D721Med (cell line): Measurements from ENCODE around the gene ARHGAP6.

Experiments used
- DNase-seq: peaks from one replicate; pipeline ENCODE4 v3.0.0; 2011; ENCODE audit warnings: low spot score; ENCODE audit not compliant: insufficient read length
- FAIRE-seq: peaks from 2 replicates; lab custom pipeline; 2011; peaks lifted over from hg19 to GRCh38; lab: Jason Lieb, UNC
- TF ChIP-seq, protein P1 (sequence below): IDR thresholded peaks from 2 replicates; pipeline ENCODE4 v1.5.1; 2012; ENCODE audit warnings: mild to moderate bottlenecking, control low read depth; ENCODE audit not compliant: insufficient read depth; ENCODE audit errors: missing control alignments

ARHGAP6 gene

DNA sequence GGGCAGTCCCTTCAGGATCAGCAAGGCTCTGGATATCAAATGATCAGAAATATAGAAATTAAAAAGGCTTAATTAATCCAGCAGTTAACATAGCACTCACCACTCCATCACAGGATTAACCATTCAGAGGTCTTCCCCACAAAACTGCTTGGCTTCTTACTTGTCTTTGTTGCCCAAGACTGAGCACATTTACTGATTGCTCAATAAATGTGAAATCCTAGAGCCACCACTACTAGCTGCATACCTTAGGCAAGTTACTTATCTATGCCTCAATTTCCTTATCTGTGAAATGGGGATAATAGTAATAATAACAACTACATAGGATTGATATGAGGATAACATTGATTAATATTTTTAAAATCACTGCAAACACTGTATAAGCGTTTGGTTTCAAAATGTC is 124.2 kb downstream of the ARHGAP6 start:
- DNase-seq (no peak), FAIRE-seq (no peak)
- TF ChIP-seq, protein P1, sequence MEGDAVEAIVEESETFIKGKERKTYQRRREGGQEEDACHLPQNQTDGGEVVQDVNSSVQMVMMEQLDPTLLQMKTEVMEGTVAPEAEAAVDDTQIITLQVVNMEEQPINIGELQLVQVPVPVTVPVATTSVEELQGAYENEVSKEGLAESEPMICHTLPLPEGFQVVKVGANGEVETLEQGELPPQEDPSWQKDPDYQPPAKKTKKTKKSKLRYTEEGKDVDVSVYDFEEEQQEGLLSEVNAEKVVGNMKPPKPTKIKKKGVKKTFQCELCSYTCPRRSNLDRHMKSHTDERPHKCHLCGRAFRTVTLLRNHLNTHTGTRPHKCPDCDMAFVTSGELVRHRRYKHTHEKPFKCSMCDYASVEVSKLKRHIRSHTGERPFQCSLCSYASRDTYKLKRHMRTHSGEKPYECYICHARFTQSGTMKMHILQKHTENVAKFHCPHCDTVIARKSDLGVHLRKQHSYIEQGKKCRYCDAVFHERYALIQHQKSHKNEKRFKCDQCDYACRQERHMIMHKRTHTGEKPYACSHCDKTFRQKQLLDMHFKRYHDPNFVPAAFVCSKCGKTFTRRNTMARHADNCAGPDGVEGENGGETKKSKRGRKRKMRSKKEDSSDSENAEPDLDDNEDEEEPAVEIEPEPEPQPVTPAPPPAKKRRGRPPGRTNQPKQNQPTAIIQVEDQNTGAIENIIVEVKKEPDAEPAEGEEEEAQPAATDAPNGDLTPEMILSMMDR, result no peak

DNA sequence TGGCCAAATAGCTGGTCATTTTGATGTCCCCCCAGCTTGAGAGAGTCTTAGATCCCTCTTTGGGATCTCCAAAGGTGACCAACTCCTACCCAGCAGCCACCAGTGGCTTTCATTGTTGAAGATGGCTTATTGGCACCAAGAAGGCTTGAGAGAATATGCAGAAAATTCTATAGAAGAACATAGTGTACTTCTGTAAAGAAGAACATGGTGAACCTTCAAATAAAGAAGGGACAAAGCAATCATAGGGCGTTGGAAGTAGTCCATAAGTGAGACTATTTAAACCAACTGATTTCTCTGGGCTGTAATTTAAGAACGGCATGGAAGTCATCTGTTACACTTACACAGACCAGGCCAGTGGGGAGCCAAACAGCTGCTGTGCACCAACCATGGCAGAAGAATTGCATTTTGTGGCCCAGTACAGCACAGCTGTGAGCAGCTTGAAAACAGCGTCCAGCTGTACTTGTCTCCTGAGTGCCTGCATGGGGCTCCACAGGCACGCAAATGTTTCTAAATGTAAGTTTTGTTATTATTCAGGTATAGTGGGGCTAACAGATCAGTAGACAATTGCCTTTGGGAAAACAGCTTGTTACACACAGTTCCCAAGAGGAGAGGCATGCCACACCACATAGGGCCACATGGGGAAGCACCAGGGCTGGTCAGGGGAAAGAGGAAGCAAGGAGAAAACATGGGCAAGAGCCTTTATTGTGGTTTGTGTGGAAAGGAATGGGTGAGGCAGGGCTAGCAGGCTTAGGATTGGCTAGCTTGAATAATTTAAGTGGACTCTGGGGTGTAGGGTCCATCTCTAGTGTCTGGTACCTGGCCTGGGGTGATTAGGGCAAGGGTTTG is 125.0 kb downstream of the ARHGAP6 start:
- FAIRE-seq, result no peak
- TF ChIP-seq, protein P1, result no peak
- DNase-seq, result no peak

DNA sequence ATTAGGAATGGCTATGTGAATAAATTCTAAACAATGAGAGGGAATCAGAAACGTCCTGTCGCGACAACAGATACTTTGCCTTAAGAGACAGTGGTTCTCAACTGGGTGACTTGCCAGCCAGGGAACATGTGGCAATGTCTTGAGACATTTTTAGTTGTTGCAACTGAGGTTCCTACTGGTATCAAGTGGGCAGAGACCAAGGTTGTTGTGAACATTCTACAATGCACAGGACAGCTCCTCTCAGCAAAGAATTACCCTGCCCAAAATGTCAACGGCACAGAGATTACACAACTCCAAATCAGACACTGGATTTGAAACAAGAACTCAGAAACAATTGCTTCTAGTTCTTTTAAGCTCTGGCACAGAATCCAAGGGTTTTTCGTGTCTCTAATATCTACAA is 128.6 kb downstream of the ARHGAP6 start:
- no peak for DNase-seq
- TF ChIP-seq, protein P1, result no peak
- no peak for FAIRE-seq

DNA sequence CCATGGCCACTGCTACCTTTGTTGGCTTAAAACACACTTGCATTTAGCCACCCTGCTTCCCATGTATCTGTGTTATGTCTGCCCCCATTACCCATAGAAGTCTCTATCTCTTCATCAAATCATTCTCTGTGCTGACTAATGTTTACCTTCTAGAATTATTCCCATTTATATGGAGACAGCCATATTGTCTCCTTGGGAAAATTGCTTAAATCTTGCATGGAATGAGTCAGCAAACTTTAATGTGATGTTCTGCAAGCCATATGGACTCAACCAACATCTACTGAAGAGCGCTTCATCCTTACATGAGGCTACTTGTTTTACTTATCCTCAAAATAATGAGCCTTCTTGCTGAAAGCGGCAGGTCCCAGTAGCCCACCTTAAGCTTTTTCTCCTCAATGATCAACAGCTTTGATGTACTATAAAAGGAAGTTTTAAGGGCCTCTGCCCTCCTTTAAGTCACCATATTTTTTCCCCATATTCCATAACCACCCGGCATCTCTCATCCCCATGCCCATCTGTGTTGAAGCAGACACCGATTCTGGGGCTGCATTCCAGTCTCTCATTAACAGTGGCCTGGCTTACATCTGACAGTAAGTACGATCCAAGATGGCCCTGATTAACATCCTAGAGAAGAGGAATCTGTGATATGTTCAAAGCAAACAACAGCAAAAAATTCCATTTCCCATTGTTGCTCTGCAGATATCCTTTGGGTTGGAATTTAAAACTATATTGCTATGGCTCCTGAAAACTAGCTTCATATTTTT is 130.4 kb downstream of the ARHGAP6 start:
- FAIRE-seq (no peak), DNase-seq (no peak)
- TF ChIP-seq, protein P1, result no peak

DNA sequence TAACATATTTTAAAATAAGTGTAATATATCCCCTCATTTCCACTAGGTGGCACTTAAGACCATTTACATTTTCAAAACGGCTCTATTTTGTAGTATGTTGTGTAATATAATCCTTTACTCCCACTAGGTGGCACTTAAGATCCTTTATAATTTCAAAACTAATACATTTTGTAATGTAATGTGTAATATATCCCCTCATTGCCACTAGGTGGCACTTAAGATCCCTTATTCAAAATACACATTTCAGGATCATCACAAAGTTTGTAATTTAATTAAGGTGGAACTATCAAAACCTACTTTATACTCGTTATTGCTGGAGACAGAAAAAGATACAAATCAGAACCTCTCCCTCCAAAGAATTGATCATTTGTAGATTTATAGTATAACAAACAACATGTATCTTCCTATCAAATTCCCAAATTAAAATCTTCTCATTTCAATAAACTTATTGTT is 132.5 kb downstream of the ARHGAP6 start:
- DNase-seq (no peak), FAIRE-seq (peak; percentile 97)
- TF ChIP-seq, protein P1, result peak; percentile 79

DNA sequence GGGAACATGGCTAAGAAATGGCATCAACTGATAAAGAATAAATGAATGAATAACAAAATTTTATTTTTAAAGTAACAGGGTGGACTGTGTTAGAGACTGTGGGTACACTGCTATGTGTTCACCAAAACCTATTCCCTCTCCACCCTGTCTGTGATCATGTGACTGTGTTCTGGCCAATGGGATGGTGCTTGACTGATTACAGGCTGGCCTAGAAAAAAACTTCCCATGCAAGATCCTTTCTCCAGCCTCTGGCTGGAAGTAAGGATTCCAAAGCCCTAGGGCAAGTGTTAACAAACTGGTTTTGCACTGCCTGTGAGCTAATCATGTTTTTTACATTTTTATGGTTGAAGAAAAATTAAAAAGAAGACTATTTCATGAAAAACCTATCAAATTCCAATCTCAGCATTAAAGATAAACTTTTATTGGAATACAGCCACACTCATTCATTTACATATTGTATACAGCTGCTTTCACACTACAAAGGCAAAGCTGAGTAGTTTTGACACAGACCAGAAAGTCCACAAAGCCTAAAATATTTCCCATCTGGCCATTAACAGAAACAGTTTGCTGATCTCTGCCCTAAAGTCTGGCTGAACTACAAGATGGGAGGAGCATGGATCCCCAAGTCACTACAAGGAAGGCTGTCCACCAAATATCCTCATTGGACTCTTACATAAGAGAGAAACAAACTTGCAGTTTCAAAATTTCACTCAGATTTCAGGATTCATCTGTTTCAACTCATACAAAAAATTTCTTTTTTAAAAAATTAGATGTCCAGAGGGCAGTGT is 133.2 kb downstream of the ARHGAP6 start:
- TF ChIP-seq, protein P1, result no peak
- FAIRE-seq (no peak), DNase-seq (no peak)
